CD4-positive, alpha-beta T cell treated with Interleukin-21 for 1 hour (primary cell): ENCODE data around the gene CLASP1.
"Not testable (repeated sequence)": the region's sequence is repeated elsewhere in the genome, so short reads cannot be mapped to it uniquely, and the experiment has no call there.

Experiments
- DNase-seq: peaks from one replicate; pipeline ENCODE4 v3.0.0-alpha.2; 2020

Gene CLASP1

GRCh38 chr2:121468936-121469335 is 180.3 kb downstream of the CLASP1 start:
- DNase-seq = no peak

DNA sequence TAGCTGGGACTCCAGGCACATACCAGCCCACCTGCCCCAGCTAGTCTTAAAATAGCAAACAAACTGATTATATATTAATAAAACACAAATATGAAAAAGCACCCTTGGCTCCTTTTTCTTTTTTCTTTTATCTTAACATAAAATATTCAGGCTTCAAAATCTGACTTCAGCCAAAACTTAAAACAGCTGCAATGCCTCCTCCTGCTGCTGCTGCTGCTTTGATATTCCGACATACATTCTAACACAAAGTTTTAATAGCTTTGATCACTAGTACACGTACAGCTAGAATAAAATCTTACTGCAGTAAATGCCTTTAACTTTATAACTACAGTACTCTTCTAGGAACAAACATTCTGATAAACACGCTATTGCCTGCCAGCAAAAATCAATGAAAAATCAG is 190.0 kb downstream of the CLASP1 start:
- DNase-seq = no peak

- DNase-seq = no peak
These were observed 192.9 kb downstream of the CLASP1 start for GRCh38 chr2:121456325-121456724.

DNA sequence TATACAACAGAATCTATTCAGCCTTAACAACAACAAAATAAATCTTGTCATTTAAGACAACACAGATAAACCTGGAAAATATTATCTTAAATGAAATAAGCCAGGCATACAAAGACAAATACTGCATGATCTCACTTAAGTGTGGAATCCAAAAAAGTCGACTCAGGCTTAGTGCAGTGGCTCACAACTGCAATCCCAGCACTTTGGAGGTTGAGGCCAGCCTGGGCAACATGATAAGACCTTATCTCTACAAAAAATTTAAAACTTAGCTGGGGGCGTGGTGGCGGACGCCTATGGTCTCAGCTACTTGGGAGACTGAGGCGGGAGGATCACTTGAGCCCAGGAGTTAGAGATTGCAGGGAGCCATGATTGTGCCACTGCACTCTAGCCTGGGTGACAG is 193.8 kb downstream of the CLASP1 start:
- no peak for DNase-seq

- no peak for DNase-seq
These were observed 194.6 kb downstream of the CLASP1 start for GRCh38 chr2:121454549-121455090.

GRCh38 chr2:121451398-121451797 is 197.9 kb downstream of the CLASP1 start:
- no peak for DNase-seq

DNA sequence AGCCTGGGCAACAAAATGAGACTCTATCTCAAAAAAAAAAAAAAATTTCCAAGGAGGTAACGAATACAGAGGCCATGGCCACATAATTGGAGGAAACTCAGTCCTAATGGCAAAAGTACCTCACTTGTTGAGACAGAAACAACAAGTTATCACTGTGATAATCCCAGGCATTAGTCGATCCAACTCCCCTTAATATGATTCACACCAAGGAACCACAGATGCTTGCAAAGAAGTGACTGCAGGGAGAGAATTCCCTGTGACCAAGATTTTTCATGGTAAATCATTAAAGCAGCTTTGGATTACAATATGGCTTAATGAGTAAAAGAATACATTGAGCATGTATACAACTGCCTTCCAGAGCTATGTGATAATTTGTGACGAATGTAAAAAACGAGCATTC is 199.0 kb downstream of the CLASP1 start:
- no peak for DNase-seq

GRCh38 chr2:121446647-121447241 is 202.5 kb downstream of the CLASP1 start:
- DNase-seq = no peak

- no peak for DNase-seq
These were observed 206.4 kb downstream of the CLASP1 start for GRCh38 chr2:121442889-121443288.

- not testable (repeated sequence) for DNase-seq
These were observed 211.0 kb downstream of the CLASP1 start for GRCh38 chr2:121438290-121438689.

GRCh38 chr2:121436918-121437317 is 212.3 kb downstream of the CLASP1 start:
- no peak for DNase-seq

GRCh38 chr2:121435790-121436189 is 213.5 kb downstream of the CLASP1 start:
- DNase-seq = no peak

- no peak for DNase-seq
These were observed 218.0 kb downstream of the CLASP1 start for GRCh38 chr2:121431214-121431613.

DNA sequence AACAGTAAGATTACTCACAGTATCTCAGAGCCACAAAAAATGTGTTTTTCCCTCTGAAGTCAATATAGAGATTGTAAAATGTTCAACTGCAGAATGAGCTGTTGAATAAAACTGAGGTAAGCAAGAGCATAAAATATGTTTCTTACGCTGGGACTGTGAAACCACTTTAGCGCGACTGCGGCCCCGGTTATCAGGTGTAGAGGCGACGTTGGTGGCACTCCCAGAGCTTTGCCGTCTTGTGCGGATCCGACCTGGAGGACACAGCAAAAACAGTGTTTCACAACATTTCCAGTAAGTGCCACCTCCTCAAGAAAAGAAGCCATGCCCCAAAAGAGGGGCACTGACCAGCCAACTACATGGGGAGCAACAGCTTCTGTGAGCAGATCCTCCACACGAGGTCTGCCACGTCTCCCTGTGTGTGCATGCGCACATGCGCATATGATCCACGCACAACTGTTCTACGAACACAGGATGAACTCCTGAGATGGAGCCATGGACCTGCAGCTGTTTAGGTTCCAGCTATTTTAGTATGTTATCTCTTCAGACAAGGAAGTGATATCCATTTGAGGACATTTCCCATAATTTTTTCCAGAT is 219.2 kb downstream of the CLASP1 start:
- DNase-seq = no peak

DNA sequence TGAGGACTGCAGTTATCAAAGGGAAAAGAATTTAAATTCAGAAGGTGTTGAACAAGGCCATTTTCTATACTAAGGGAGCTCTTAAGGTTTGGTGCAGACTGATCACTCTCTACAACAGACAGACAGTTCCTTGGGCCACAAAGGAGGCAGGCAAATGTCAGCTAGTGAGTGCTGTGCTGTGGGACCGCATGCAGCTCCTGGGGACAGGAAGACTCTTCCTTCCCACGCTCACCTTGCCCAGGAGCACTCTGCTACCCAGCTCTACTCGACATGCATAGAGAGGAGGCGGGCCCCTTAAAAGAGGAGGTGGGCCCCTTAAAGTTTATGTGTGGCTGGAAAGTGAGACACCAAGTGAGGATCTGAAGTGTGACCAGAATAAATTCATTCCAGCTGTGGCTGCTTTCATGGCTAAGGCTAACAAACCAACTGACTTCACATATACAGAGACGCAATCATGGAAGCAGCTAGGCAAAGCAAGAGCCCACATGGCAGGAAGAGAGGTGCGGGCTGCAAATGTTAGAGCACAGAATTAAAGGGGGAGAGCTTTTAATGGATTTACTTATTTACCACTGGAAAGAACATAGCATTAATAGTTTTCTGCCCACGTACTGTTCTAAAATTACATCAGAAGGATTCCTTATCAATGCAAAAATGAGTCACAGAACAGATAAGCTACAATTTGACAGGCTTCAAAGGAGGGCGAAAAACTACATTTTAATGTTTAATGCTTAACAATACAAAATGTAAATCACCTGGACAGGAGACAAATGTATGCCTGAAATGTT is 220.0 kb downstream of the CLASP1 start:
- no peak for DNase-seq

- DNase-seq = no peak
These were observed 222.0 kb downstream of the CLASP1 start for GRCh38 chr2:121427187-121427689.

GRCh38 chr2:121420486-121420885 is 228.8 kb downstream of the CLASP1 start:
- no peak for DNase-seq

DNA sequence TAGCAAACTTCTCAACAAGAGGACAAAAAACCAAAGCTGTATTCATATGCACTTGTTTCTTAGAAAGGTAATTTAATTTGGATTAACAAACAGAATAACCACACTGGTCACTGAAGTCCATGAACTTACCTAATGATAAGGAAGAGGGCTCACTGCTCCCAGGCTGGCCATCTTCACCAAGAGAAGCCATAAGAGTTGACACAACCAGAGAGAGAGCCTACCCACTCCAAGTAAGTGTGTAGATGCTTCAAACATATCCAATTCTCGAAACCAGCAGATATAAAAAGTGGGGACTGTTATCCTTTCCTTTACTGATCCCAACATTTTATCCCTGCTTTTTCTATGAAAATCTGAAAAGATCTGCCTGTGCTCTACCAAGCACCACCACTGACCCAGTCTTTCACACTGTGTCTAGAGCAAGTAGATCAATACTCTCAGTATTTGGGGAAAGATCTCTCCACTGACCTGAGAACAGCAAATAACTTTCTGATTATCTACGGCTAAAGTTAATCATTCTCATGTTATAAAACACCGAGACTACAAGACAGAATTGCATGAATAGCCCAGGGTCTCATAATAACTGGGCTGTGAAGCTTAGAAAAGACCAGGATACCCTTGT is 230.1 kb downstream of the CLASP1 start:
- no peak for DNase-seq

DNA sequence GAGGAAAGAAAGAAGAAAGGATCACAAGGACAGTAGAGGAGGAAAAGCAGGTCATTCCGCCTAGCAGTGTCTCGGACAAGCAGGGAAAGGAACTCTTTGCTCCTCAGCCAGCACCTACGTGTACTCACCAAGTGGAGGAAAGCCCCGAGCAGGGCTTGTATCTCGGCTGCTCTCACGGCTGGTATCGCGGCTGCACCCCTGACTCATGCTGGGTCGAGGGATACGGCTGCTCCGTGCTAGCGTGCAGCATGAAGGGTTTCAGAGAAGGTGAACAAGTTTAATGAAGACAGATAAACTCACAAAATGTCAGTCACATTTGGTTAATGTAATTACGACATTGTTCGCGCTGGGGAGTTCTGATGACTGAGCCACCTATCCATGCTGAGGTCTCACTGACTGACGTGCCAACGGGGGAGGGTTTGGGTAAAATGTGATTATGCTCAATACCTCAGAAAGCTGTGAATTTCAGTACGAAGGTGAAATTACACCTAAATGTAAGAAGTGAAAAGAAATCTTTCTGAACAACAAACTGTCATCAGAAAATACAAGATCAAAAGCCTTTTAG is 230.7 kb downstream of the CLASP1 start:
- no peak for DNase-seq

GRCh38 chr2:121417826-121418225 is 231.4 kb downstream of the CLASP1 start:
- DNase-seq = no peak

DNA sequence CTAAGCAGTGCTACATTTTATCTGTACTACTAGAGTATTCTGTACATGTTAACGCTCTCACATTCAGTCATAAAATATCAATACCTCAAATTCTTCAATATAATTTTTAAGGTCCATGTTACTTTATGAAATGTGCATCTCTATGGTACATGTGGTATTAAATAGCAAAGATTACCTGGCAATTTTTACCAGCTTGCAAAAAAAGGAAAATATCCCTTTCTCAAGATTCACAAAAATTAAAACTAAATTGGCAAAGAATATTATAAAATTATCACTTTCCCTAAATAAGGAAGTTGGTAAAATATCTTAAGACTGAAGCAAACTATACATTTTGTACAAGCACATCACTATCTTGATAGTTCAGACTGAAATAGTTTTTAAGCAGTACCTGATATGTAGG is 233.5 kb downstream of the CLASP1 start:
- no peak for DNase-seq

- no peak for DNase-seq
These were observed 236.9 kb downstream of the CLASP1 start for GRCh38 chr2:121412349-121412748.

DNA sequence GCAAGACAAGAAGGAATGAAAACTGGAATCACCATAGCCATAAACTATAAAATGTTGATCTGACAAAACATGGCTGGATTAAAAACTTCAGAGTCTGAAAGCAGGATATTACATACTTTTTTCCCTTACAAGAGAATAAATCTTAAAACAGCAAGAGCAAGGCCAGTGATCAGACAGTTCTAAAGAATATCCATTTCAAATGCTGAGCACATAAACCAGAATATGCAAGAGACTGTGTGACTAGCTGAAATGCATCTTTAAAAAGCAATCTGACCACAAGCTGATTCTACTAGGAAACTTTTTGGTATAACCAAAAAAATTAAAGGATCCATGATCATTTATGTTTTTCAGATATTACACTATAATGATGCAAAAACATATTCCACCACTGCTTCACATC is 239.3 kb downstream of the CLASP1 start:
- no peak for DNase-seq
